Measurements from ENCODE around the gene CRHR1. TPM values are rescaled to one million over a fixed set of nuclear protein-coding genes. Genes with fewer than 3 reads are reported as not detected.
"Not testable (repeated sequence)": the region's sequence is repeated elsewhere in the genome, so short reads cannot be mapped to it uniquely, and the experiment has no call there.

CRHR1 gene
- total RNA-seq, 4 donors from 2014 or later: not detected

GRCh38 chr17:45857977-45858708 is 74.0 kb downstream of the CRHR1 start:
- Histone ChIP-seq H3K4me3 (replicated peaks in 1 of 3) (no peak overlapping the region), H3K36me3 (no peaks in the 10 kb centered on the region), H3K9me3 (no peaks in the 10 kb centered on the region), H3K4me1 (no peaks in the 10 kb centered on the region), H3K27ac (no peak overlapping the region), H3K27me3 (no peaks in the 10 kb centered on the region)
- WGBS, 2 donors: 37 to 39% methylated on average over 10 of the region's 10 CpGs
- TF ChIP-seq POLR2A (IDR thresholded peaks at IDR 0.05) (no peak), CTCF (IDR thresholded peaks at IDR 0.05) (no peak)
- peak; percentile 25 to 63 for DNase-seq
- intact Hi-C loops (cut with DNase I): no loop called here

GRCh38 chr17:45861165-45861564 is 77.0 kb downstream of the CRHR1 start:
- Histone ChIP-seq H3K4me1 (no peaks in the 10 kb centered on the region), H3K27ac (no peak overlapping the region), H3K9me3 (no peaks in the 10 kb centered on the region), H3K36me3 (no peaks in the 10 kb centered on the region), H3K4me3 (replicated peaks in 1 of 3) (no peak overlapping the region), H3K27me3 (no peaks in the 10 kb centered on the region)
- no peak for DNase-seq
- 80 to 81% methylated on average over 7 of the region's 7 CpGs for WGBS, 2 donors
- intact Hi-C loops (cut with DNase I): no loop called here
- TF ChIP-seq CTCF (IDR thresholded peaks at IDR 0.05) (no peak), POLR2A (IDR thresholded peaks at IDR 0.05) (no peak)

GRCh38 chr17:45862127-45862526 is 78.0 kb downstream of the CRHR1 start:
- H3K27me3 ChIP-seq; DNase-seq; H3K4me1 ChIP-seq; H3K27ac ChIP-seq; H3K4me3 ChIP-seq (replicated peaks in 1 of 3); H3K9me3 ChIP-seq; intact Hi-C loops (cut with DNase I); H3K36me3 ChIP-seq: not testable (repeated sequence)
- 80 to 82% methylated on average over 9 of the region's 9 CpGs for WGBS, 2 donors

- TF ChIP-seq POLR2A (IDR thresholded peaks at IDR 0.05): no peak
- no peak for TF ChIP-seq CTCF (IDR thresholded peaks at IDR 0.05)
- intact Hi-C loops (cut with DNase I): no loop called here
- no peak for DNase-seq
- no peaks in the 10 kb centered on the region for H3K9me3 ChIP-seq
- H3K27me3 ChIP-seq: no peaks in the 10 kb centered on the region
- WGBS, 2 donors: 49 to 58% methylated on average over 6 of the region's 6 CpGs
- H3K36me3 ChIP-seq: no peaks in the 10 kb centered on the region
- no peak overlapping the region for H3K4me3 ChIP-seq (replicated peaks in 1 of 3)
- H3K27ac ChIP-seq: no peak overlapping the region
- H3K4me1 ChIP-seq: no peaks in the 10 kb centered on the region
Observed at GRCh38 chr17:45863857-45864654, 79.9 kb downstream of the CRHR1 start.

GRCh38 chr17:45867171-45867570 is 83.1 kb downstream of the CRHR1 start:
- no peak for DNase-seq
- Histone ChIP-seq H3K4me1 (no peaks in the 10 kb centered on the region), H3K36me3 (no peaks in the 10 kb centered on the region), H3K27ac (no peak overlapping the region), H3K9me3 (no peaks in the 10 kb centered on the region), H3K4me3 (replicated peaks in 1 of 3) (no peak overlapping the region), H3K27me3 (no peaks in the 10 kb centered on the region)
- intact Hi-C loops (cut with DNase I): no loop called here
- no peak for TF ChIP-seq POLR2A (IDR thresholded peaks at IDR 0.05)
- TF ChIP-seq CTCF (IDR thresholded peaks at IDR 0.05): no peak
- WGBS, 2 donors: 71 to 83% methylated on average over 6 of the region's 6 CpGs

All from thyroid gland (tissue), 4 donors.